MM.1S (cell line): ENCODE results near the gene FOXJ3.

ENCODE experiments used
- DNase-seq: peaks from one replicate; pipeline ENCODE4 v3.0.0-alpha.2; 2015
- H2AFZ ChIP-seq: fragments of 300-600 bp; sonication (generic); 2 replicates; pipeline ENCODE4 v1.6.0; 2016; ENCODE audit warnings: antibody characterized with exemption, low read length
- H3F3A ChIP-seq: fragments of 300-600 bp; sonication (generic); 2 replicates; pipeline ENCODE4 v1.6.1; 2016; ENCODE audit warnings: mild to moderate bottlenecking, antibody characterized with exemption, low read length, moderate library complexity, mixed read lengths; ENCODE audit not compliant: insufficient read depth
- H3K27ac ChIP-seq: fragments of 300-600 bp; sonication (generic); 2 replicates; pipeline ENCODE4 v1.5.1; 2016; ENCODE audit warnings: mild to moderate bottlenecking, low read length
- H3K27me3 ChIP-seq: fragments of 300-600 bp; sonication (generic); replicated peaks from 2 replicates; pipeline ENCODE4 v1.6.0; 2016; ENCODE audit warnings: low read length; ENCODE audit not compliant: insufficient read depth
- H3K36me3 ChIP-seq: fragments of 300-600 bp; sonication (generic); replicated peaks from 2 replicates; pipeline ENCODE4 v1.6.1; 2016; ENCODE audit warnings: mild to moderate bottlenecking, low read length, mixed read lengths; ENCODE audit not compliant: insufficient read depth
- H3K4me1 ChIP-seq: fragments of 300-600 bp; sonication (generic); 2 replicates; pipeline ENCODE4 v1.6.1; 2016; ENCODE audit warnings: low read length, mixed read lengths
- H3K4me2 ChIP-seq: fragments of 300-600 bp; sonication (generic); 2 replicates; pipeline ENCODE4 v1.6.0; 2016; ENCODE audit warnings: low read depth, low read length
- H3K4me3 ChIP-seq: fragments of 300-600 bp; sonication (generic); 2 replicates; pipeline ENCODE4 v1.5.1; 2016; ENCODE audit warnings: low read length, mixed read lengths
- H3K79me2 ChIP-seq: fragments of 300-600 bp; sonication (generic); 2 replicates; pipeline ENCODE4 v1.6.1; 2016; ENCODE audit warnings: mixed run types, low read length, mixed read lengths
- H3K9ac ChIP-seq: fragments of 300-600 bp; sonication (generic); 2 replicates; pipeline ENCODE4 v1.6.1; 2016; ENCODE audit warnings: low read length, mixed read lengths
- H3K9me2 ChIP-seq: fragments of 300-600 bp; sonication (generic); replicated peaks from 2 replicates; pipeline ENCODE4 v1.6.1; 2016; ENCODE audit warnings: mild to moderate bottlenecking, low read length, mixed read lengths; ENCODE audit not compliant: insufficient read depth
- H3K9me3 ChIP-seq: fragments of 300-600 bp; sonication (generic); replicated peaks from 2 replicates; pipeline ENCODE4 v1.6.1; 2016; ENCODE audit warnings: mild to moderate bottlenecking, low read length, mixed read lengths; ENCODE audit not compliant: insufficient read depth
- H4K20me1 ChIP-seq: fragments of 300-600 bp; sonication (generic); 2 replicates; pipeline ENCODE4 v1.6.1; 2016; ENCODE audit warnings: mild to moderate bottlenecking, low read length, moderate library complexity, mixed read lengths; ENCODE audit not compliant: insufficient read depth
- CTCF ChIP-seq: fragments of 300-600 bp; sonication (generic); IDR thresholded peaks from 2 replicates; pipeline ENCODE4 v1.5.1; 2016; ENCODE audit warnings: antibody characterized with exemption, low read length, mixed read lengths
- EZH2 ChIP-seq: fragments of 300-600 bp; sonication (generic); optimal IDR thresholded peaks from 2 replicates; pipeline ENCODE3; 2017; ENCODE audit warnings: low read depth, mild to moderate bottlenecking, antibody characterized with exemption, low read length, mixed read lengths
- EZH2phosphoT487 ChIP-seq: fragments of 300-600 bp; sonication (generic); IDR thresholded peaks from 2 replicates; pipeline ENCODE4 v1.6.1; 2018; ENCODE audit warnings: antibody characterized with exemption, low read length

Gene FOXJ3

GRCh38 chr1:42177541-42177981 lies 157.5 kb downstream of the FOXJ3 start:
- Histone ChIP-seq H3K9me2 (no peaks in the 10 kb centered on the region), H3K4me3 (no peak overlapping the region), H3K9me3 (no peaks in the 10 kb centered on the region), H2AFZ (no peak overlapping the region), H3K79me2 (no peaks in the 10 kb centered on the region), H3K27me3 (no peaks in the 10 kb centered on the region), H3K9ac (no peak overlapping the region), H3K27ac (no peak overlapping the region), H3K4me1 (no peaks in the 10 kb centered on the region), H4K20me1 (no peaks in the 10 kb centered on the region), H3F3A (no peaks in the 10 kb centered on the region), H3K4me2 (no peak overlapping the region), H3K36me3 (no peaks in the 10 kb centered on the region)
- no peak for DNase-seq
- no peak for TF ChIP-seq EZH2
- TF ChIP-seq EZH2phosphoT487, result no peak
- no peak for TF ChIP-seq CTCF

GRCh38 chr1:42176902-42177519 lies 158.0 kb downstream of the FOXJ3 start:
- peak; percentile 55 for DNase-seq
- TF ChIP-seq EZH2, result no peak
- TF ChIP-seq CTCF, result peak; percentile 88
- Histone ChIP-seq H3K27ac (no peak overlapping the region), H3K4me2 (no peak overlapping the region), H3K36me3 (no peaks in the 10 kb centered on the region), H3K9me3 (no peaks in the 10 kb centered on the region), H3K4me3 (no peak overlapping the region), H3K4me1 (no peaks in the 10 kb centered on the region), H3F3A (no peaks in the 10 kb centered on the region), H3K9me2 (no peaks in the 10 kb centered on the region), H4K20me1 (no peaks in the 10 kb centered on the region), H2AFZ (no peak overlapping the region), H3K9ac (no peak overlapping the region), H3K79me2 (no peaks in the 10 kb centered on the region), H3K27me3 (no peaks in the 10 kb centered on the region)

GRCh38 chr1:42175314-42176054 lies 159.6 kb downstream of the FOXJ3 start:
- Histone ChIP-seq H3K9ac (no peak overlapping the region), H3K4me2 (no peak overlapping the region), H3K9me3 (no peaks in the 10 kb centered on the region), H3K4me1 (no peaks in the 10 kb centered on the region), H3K27ac (no peak overlapping the region), H2AFZ (no peak overlapping the region), H3F3A (no peaks in the 10 kb centered on the region), H3K36me3 (no peaks in the 10 kb centered on the region), H3K27me3 (no peaks in the 10 kb centered on the region), H4K20me1 (no peaks in the 10 kb centered on the region), H3K79me2 (no peaks in the 10 kb centered on the region), H3K9me2 (no peaks in the 10 kb centered on the region), H3K4me3 (no peak overlapping the region)
- TF ChIP-seq EZH2 (no peak), CTCF (no peak), EZH2phosphoT487 (no peak)
- DNase-seq, result no peak
